ENCODE results near the gene FGF7.

Gene FGF7

DNA sequence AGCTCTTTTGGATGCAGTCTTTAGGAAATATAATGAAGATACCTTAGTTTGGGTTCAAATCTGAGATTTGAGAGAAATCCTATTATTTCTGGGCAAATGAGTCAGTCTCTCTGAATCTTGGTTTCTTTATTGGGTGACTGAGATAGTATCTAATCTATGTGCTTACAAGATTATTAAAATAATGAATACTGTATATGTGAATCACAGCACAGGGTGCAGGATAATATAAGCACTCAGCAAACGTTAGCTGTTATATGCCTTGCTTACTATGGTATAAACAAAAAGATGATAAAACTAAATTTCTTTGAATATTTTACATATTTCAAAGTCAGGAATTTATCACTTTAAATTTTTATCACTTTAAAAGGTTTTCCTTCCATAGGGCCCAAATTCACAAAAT lies 29.6 kb downstream of the FGF7 start:
- TF ChIP-seq, protein P1, sequence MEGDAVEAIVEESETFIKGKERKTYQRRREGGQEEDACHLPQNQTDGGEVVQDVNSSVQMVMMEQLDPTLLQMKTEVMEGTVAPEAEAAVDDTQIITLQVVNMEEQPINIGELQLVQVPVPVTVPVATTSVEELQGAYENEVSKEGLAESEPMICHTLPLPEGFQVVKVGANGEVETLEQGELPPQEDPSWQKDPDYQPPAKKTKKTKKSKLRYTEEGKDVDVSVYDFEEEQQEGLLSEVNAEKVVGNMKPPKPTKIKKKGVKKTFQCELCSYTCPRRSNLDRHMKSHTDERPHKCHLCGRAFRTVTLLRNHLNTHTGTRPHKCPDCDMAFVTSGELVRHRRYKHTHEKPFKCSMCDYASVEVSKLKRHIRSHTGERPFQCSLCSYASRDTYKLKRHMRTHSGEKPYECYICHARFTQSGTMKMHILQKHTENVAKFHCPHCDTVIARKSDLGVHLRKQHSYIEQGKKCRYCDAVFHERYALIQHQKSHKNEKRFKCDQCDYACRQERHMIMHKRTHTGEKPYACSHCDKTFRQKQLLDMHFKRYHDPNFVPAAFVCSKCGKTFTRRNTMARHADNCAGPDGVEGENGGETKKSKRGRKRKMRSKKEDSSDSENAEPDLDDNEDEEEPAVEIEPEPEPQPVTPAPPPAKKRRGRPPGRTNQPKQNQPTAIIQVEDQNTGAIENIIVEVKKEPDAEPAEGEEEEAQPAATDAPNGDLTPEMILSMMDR (conservative IDR thresholded peaks at IDR 0.05; ENCODE audit: control insufficient read depth, insufficient read depth, low read depth, low read length), result no peak
- DNase-seq (ENCODE audit: low read depth), result no peak
- H3K4me3 ChIP-seq (ENCODE audit: control insufficient read depth, low read depth, low read length), result no peak overlapping the region

- TF ChIP-seq, protein P1 (conservative IDR thresholded peaks at IDR 0.05; ENCODE audit: control insufficient read depth, insufficient read depth, low read depth, low read length), result no peak
- no peak for DNase-seq (ENCODE audit: low read depth)
- no peak overlapping the region for H3K4me3 ChIP-seq (ENCODE audit: control insufficient read depth, low read depth, low read length)
Measured at GRCh38 chr15:49456166-49456565, 33.1 kb downstream of the FGF7 start.

- TF ChIP-seq, protein P1 (conservative IDR thresholded peaks at IDR 0.05; ENCODE audit: control insufficient read depth, insufficient read depth, low read depth, low read length), result no peak
- peak; percentile 81 for DNase-seq (ENCODE audit: low read depth)
- H3K4me3 ChIP-seq (ENCODE audit: control insufficient read depth, low read depth, low read length), result no peak overlapping the region
Measured at GRCh38 chr15:49458145-49458544, 35.1 kb downstream of the FGF7 start.

DNA sequence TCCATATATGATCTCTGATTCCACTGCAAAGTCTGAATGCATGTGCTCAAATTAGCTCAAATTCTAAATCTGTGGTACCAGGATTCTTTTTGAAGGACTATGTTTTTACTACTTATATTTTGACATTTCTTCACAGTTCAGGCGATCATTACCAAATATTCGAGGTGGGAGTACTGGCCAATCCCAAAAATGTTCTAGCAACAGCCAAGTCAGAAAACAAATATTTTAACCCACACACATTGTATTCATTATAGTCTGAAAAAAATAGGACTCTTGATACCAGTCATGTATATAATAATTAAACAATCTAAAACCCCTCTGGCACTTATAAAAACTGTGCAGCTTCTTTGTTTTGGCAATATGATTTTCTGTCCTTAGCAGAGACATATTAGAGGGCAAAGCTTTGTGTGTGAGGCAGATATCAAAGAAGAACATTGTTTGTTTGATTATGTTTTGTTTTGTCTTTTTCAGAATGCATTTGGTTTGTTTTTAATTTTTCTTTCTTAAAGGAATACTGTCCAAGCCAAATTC lies 37.4 kb downstream of the FGF7 start:
- TF ChIP-seq, protein P1 (conservative IDR thresholded peaks at IDR 0.05; ENCODE audit: control insufficient read depth, insufficient read depth, low read depth, low read length), result no peak
- no peak overlapping the region for H3K4me3 ChIP-seq (ENCODE audit: control insufficient read depth, low read depth, low read length)
- DNase-seq (ENCODE audit: low read depth), result peak; percentile 59

GRCh38 chr15:49462232-49462844 lies 39.3 kb downstream of the FGF7 start:
- no peak overlapping the region for H3K4me3 ChIP-seq (ENCODE audit: control insufficient read depth, low read depth, low read length)
- TF ChIP-seq, protein P1 (conservative IDR thresholded peaks at IDR 0.05; ENCODE audit: control insufficient read depth, insufficient read depth, low read depth, low read length), result no peak
- no peak for DNase-seq (ENCODE audit: low read depth)

- DNase-seq (ENCODE audit: low read depth), result peak; percentile 68
- TF ChIP-seq, protein P1 (conservative IDR thresholded peaks at IDR 0.05; ENCODE audit: control insufficient read depth, insufficient read depth, low read depth, low read length), result no peak
- H3K4me3 ChIP-seq (ENCODE audit: control insufficient read depth, low read depth, low read length), result no peak overlapping the region
Measured at GRCh38 chr15:49464522-49464921, 41.5 kb downstream of the FGF7 start.

Data from fibroblast of mammary gland (primary cell).